ENCODE data around the gene WDR37.

The WDR37 gene

GRCh38 chr10:1124796-1125195 is 68.6 kb downstream of the WDR37 start:
- H3K4me3 ChIP-seq (ENCODE audit: low read depth, low read length), result no peak overlapping the region
- no peaks in the 10 kb centered on the region for H3K4me1 ChIP-seq (ENCODE audit: control insufficient read depth, insufficient read depth, low read length, unreplicated experiment)
- no peak overlapping the region for H3K27ac ChIP-seq (ENCODE audit: low read depth, low read length)
- H3K36me3 ChIP-seq (ENCODE audit: insufficient read depth, low read length), result peaks cover 28% of the 10 kb centered on the region
- no peaks in the 10 kb centered on the region for H3K79me2 ChIP-seq (ENCODE audit: control insufficient read depth, insufficient read depth, low read length, unreplicated experiment)
- H2AFZ ChIP-seq (ENCODE audit: low read length, unreplicated experiment), result no peak overlapping the region
- no peaks in the 10 kb centered on the region for H3K27me3 ChIP-seq (ENCODE audit: insufficient read depth, low read length)

GRCh38 chr10:1126461-1126860 is 70.3 kb downstream of the WDR37 start:
- Histone ChIP-seq H3K79me2 (ENCODE audit: control insufficient read depth, insufficient read depth, low read length, unreplicated experiment) (no peaks in the 10 kb centered on the region), H3K27ac (ENCODE audit: low read depth, low read length) (no peak overlapping the region), H3K27me3 (ENCODE audit: insufficient read depth, low read length) (no peaks in the 10 kb centered on the region), H3K4me3 (ENCODE audit: low read depth, low read length) (no peak overlapping the region), H3K4me1 (ENCODE audit: control insufficient read depth, insufficient read depth, low read length, unreplicated experiment) (no peaks in the 10 kb centered on the region), H2AFZ (ENCODE audit: low read length, unreplicated experiment) (no peak overlapping the region), H3K36me3 (ENCODE audit: insufficient read depth, low read length) (peaks cover 35% of the 10 kb centered on the region)

GRCh38 chr10:1127629-1128028 is 71.4 kb downstream of the WDR37 start:
- H3K4me1 ChIP-seq (ENCODE audit: control insufficient read depth, insufficient read depth, low read length, unreplicated experiment), result no peaks in the 10 kb centered on the region
- H2AFZ ChIP-seq (ENCODE audit: low read length, unreplicated experiment), result no peak overlapping the region
- H3K4me3 ChIP-seq (ENCODE audit: low read depth, low read length), result no peak overlapping the region
- H3K79me2 ChIP-seq (ENCODE audit: control insufficient read depth, insufficient read depth, low read length, unreplicated experiment), result no peaks in the 10 kb centered on the region
- peaks cover 33% of the 10 kb centered on the region for H3K36me3 ChIP-seq (ENCODE audit: insufficient read depth, low read length)
- no peaks in the 10 kb centered on the region for H3K27me3 ChIP-seq (ENCODE audit: insufficient read depth, low read length)
- no peak overlapping the region for H3K27ac ChIP-seq (ENCODE audit: low read depth, low read length)

- peaks cover 33% of the 10 kb centered on the region for H3K36me3 ChIP-seq (ENCODE audit: insufficient read depth, low read length)
These were observed 71.9 kb downstream of the WDR37 start for GRCh38 chr10:1128115-1128514.

GRCh38 chr10:1128649-1129048 is 72.5 kb downstream of the WDR37 start:
- Histone ChIP-seq H2AFZ (ENCODE audit: low read length, unreplicated experiment) (no peak overlapping the region), H3K79me2 (ENCODE audit: control insufficient read depth, insufficient read depth, low read length, unreplicated experiment) (no peaks in the 10 kb centered on the region), H3K27me3 (ENCODE audit: insufficient read depth, low read length) (no peaks in the 10 kb centered on the region), H3K36me3 (ENCODE audit: insufficient read depth, low read length) (peaks cover 30% of the 10 kb centered on the region), H3K27ac (ENCODE audit: low read depth, low read length) (no peak overlapping the region), H3K4me3 (ENCODE audit: low read depth, low read length) (no peak overlapping the region), H3K4me1 (ENCODE audit: control insufficient read depth, insufficient read depth, low read length, unreplicated experiment) (no peaks in the 10 kb centered on the region)

More at GRCh38 chr10:1128115-1128514, 71.9 kb downstream of the WDR37 start:
- H3K79me2 ChIP-seq (ENCODE audit: control insufficient read depth, insufficient read depth, low read length, unreplicated experiment), result no peaks in the 10 kb centered on the region
- H3K27me3 ChIP-seq (ENCODE audit: insufficient read depth, low read length), result no peaks in the 10 kb centered on the region
- H3K4me3 ChIP-seq (ENCODE audit: low read depth, low read length), result no peak overlapping the region
- H2AFZ ChIP-seq (ENCODE audit: low read length, unreplicated experiment), result no peak overlapping the region
- H3K4me1 ChIP-seq (ENCODE audit: control insufficient read depth, insufficient read depth, low read length, unreplicated experiment), result no peaks in the 10 kb centered on the region
- no peak overlapping the region for H3K27ac ChIP-seq (ENCODE audit: low read depth, low read length)

GRCh38 chr10:1130226-1130625 is 74.0 kb downstream of the WDR37 start:
- Histone ChIP-seq H3K79me2 (ENCODE audit: control insufficient read depth, insufficient read depth, low read length, unreplicated experiment) (no peaks in the 10 kb centered on the region), H3K27ac (ENCODE audit: low read depth, low read length) (no peak overlapping the region), H3K4me3 (ENCODE audit: low read depth, low read length) (no peak overlapping the region), H2AFZ (ENCODE audit: low read length, unreplicated experiment) (no peak overlapping the region), H3K27me3 (ENCODE audit: insufficient read depth, low read length) (no peaks in the 10 kb centered on the region), H3K36me3 (ENCODE audit: insufficient read depth, low read length) (peaks cover 22% of the 10 kb centered on the region), H3K4me1 (ENCODE audit: control insufficient read depth, insufficient read depth, low read length, unreplicated experiment) (no peaks in the 10 kb centered on the region)

- Histone ChIP-seq H3K27me3 (ENCODE audit: insufficient read depth, low read length) (no peaks in the 10 kb centered on the region), H3K79me2 (ENCODE audit: control insufficient read depth, insufficient read depth, low read length, unreplicated experiment) (no peaks in the 10 kb centered on the region), H2AFZ (ENCODE audit: low read length, unreplicated experiment) (no peak overlapping the region), H3K27ac (ENCODE audit: low read depth, low read length) (no peak overlapping the region), H3K36me3 (ENCODE audit: insufficient read depth, low read length) (peaks cover 22% of the 10 kb centered on the region), H3K4me3 (ENCODE audit: low read depth, low read length) (no peak overlapping the region), H3K4me1 (ENCODE audit: control insufficient read depth, insufficient read depth, low read length, unreplicated experiment) (no peaks in the 10 kb centered on the region)
These were observed 75.0 kb downstream of the WDR37 start for GRCh38 chr10:1130995-1131790.

- Histone ChIP-seq H3K4me3 (ENCODE audit: low read depth, low read length) (no peak overlapping the region), H3K36me3 (ENCODE audit: insufficient read depth, low read length) (peaks cover 22% of the 10 kb centered on the region), H3K79me2 (ENCODE audit: control insufficient read depth, insufficient read depth, low read length, unreplicated experiment) (no peaks in the 10 kb centered on the region), H3K27ac (ENCODE audit: low read depth, low read length) (no peak overlapping the region), H3K27me3 (ENCODE audit: insufficient read depth, low read length) (no peaks in the 10 kb centered on the region; the same call in 1 of the 2 replicates), H2AFZ (ENCODE audit: low read length, unreplicated experiment) (no peak overlapping the region), H3K4me1 (ENCODE audit: control insufficient read depth, insufficient read depth, low read length, unreplicated experiment) (no peaks in the 10 kb centered on the region)
These were observed 76.4 kb downstream of the WDR37 start for GRCh38 chr10:1132584-1132983.

- Histone ChIP-seq H2AFZ (ENCODE audit: low read length, unreplicated experiment) (no peak overlapping the region), H3K4me1 (ENCODE audit: control insufficient read depth, insufficient read depth, low read length, unreplicated experiment) (no peaks in the 10 kb centered on the region), H3K36me3 (ENCODE audit: insufficient read depth, low read length) (peaks cover 19% of the 10 kb centered on the region), H3K27ac (ENCODE audit: low read depth, low read length) (no peak overlapping the region), H3K79me2 (ENCODE audit: control insufficient read depth, insufficient read depth, low read length, unreplicated experiment) (no peaks in the 10 kb centered on the region), H3K4me3 (ENCODE audit: low read depth, low read length) (no peak overlapping the region), H3K27me3 (ENCODE audit: insufficient read depth, low read length) (no peaks in the 10 kb centered on the region; the same call in 1 of the 2 replicates)
These were observed 77.4 kb downstream of the WDR37 start for GRCh38 chr10:1133495-1134045.

- H2AFZ ChIP-seq (ENCODE audit: low read length, unreplicated experiment), result no peak overlapping the region
- H3K27me3 ChIP-seq (ENCODE audit: insufficient read depth, low read length), result no peaks in the 10 kb centered on the region; the same call in 1 of the 2 replicates
- peaks cover 14% of the 10 kb centered on the region for H3K36me3 ChIP-seq (ENCODE audit: insufficient read depth, low read length)
- no peaks in the 10 kb centered on the region for H3K79me2 ChIP-seq (ENCODE audit: control insufficient read depth, insufficient read depth, low read length, unreplicated experiment)
- no peak overlapping the region for H3K4me3 ChIP-seq (ENCODE audit: low read depth, low read length)
- H3K4me1 ChIP-seq (ENCODE audit: control insufficient read depth, insufficient read depth, low read length, unreplicated experiment), result no peaks in the 10 kb centered on the region
- H3K27ac ChIP-seq (ENCODE audit: low read depth, low read length), result no peak overlapping the region
These were observed 78.0 kb downstream of the WDR37 start for GRCh38 chr10:1134156-1134555.

- Histone ChIP-seq H3K27ac (ENCODE audit: low read depth, low read length) (no peak overlapping the region), H3K4me3 (ENCODE audit: low read depth, low read length) (no peak overlapping the region), H3K4me1 (ENCODE audit: control insufficient read depth, insufficient read depth, low read length, unreplicated experiment) (no peaks in the 10 kb centered on the region), H2AFZ (ENCODE audit: low read length, unreplicated experiment) (no peak overlapping the region), H3K79me2 (ENCODE audit: control insufficient read depth, insufficient read depth, low read length, unreplicated experiment) (no peaks in the 10 kb centered on the region), H3K27me3 (ENCODE audit: insufficient read depth, low read length) (peaks cover 20% of the 10 kb centered on the region), H3K36me3 (ENCODE audit: insufficient read depth, low read length) (no peaks in the 10 kb centered on the region)
These were observed 80.1 kb downstream of the WDR37 start for GRCh38 chr10:1136268-1136667.

Data from ACC112 (cell line).